ENCODE results near the gene JDP2.
"Not testable (repeated sequence)": the region's sequence is repeated elsewhere in the genome, so short reads cannot be mapped to it uniquely, and the experiment has no call there.

JDP2 gene

DNA sequence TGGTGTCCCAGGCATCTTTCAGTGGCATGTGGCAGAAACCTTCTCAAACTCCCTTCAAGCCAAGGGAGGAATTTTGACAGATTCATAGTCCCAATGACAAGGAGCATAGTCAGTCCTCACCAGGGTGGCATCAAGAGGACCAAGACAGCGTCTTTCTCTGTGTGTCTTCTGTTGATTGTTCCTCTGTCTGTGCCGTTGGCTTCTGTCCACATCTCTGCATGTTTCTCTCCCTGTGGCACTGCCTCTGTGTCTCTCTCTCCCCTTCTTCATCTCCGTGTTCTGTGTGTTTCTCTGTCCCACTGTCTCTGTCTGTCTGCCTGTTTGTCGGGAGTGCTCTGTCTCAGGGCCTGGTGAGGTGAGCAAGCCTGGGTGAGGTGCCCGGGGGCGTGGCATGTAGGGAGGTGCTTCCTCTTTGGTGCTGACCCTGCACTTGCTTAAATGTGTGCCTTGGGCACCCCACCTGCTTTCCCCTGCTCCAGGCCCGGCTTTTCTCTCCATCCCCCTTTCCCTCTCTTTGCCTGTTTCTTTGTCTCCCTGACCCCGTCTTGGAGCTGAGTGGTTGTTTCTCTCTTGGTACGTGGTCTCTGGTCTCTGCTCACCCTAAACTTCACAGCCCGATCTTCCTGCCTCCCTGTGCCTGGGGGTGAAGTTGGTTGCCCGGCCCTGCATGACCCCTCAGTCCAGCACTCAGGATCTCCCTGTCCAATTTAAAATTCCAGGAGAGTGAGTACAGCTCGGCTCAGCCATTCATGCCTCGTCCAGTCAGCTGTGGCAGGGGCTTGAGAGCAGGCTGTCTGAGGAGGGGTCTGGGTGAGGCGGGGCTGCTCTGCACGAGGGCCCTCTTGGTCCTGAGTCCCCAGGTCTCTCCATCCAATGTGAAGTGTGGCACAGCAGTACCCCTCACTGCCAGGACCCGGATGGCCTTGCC lies 28.5 kb downstream of the JDP2 start:
- no peak for DNase-seq (ENCODE audit: low read depth)

DNA sequence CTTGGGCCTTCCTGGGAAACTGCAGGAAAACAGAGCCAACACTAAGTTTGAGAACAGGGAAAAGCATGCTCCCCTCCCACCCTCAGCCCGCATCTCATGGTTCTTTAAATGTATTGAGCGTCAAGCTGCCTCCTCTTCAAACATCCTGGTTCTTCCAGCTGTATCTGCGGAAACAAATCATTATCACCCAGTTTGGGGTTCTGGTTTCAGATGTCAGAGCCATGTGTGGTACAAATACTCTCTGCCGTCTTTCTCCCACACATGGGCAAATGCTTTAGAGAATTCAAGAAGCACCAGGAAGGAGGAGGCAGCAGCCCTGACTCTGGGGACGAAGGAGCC lies 29.1 kb downstream of the JDP2 start:
- no peak for DNase-seq (ENCODE audit: low read depth)

DNA sequence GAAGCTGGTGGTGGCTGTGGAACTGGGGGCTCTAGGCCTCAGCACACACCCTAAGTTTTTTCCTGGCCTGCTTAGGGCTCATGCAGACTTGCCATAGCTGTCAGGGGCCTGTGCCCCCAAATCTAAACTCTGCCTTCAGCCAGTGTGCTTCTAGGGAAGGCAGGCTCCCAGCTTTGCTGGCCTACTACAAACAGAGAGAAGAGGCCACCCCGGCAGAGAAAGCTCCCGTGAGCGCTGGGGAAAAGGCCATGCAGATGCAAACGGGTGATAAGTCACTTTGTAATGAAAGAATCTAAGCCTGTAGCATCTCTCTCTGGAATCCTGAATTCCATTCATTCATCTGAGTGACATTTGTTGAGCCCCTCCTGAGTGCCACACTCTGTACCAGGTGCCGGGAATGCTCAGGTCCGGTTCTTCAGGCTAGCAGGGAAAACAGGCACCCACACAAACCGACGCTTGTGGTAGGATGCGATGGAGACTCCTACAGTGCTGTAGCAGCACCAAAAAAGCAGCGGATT lies 29.9 kb downstream of the JDP2 start:
- no peak for DNase-seq (ENCODE audit: low read depth)

DNA sequence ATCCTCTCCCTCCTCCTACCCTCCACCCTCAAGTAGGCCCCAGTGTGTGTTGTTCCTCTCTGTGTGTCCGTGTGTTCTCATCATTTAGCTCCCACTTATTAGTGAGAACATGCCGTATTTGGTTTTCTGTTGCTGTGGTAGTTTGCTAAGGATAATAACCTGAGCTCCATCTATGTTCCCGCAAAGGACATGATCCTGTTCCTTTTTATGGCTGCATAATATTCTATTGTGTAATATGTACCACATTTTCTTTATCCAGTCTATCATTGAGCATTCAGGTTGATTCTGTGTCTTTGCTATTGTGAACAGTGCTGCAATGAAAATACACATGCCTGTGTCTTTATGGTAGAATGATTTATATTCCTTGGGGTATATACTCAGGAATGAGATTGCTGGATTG lies 30.5 kb downstream of the JDP2 start:
- no peak for DNase-seq (ENCODE audit: low read depth)

DNA sequence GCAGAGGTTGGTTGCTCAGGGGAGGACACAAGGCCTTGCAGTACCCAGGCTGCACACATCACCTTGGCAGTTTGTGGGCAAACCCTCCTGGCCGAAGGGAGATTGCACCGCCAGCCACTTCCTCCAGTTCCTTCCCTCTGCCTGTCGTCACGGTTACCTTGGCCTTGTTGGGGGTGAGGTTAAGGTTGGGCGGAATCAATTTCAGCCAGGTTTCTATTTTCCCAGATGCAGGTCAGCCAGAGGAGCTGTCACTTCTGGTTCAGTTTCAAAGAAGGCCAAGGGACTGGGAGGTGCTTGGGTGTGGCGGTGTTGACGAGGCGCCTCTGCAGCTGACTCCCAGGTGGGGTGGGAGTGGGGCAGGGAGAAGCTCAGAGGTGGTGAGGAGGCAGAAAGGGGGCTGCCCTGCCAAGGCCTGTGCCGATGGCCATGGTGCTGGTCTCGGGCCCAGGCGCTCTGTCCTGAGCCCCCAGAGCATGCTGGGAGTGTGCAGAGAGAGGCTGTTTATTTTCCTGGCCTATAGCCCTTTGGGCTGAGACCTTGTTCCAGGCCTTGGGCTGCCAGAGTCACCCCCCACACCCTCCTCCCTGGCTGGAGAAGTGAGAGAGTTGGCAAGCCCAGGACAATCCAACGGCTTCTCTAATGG lies 31.4 kb downstream of the JDP2 start:
- no peak for DNase-seq (ENCODE audit: low read depth)

DNA sequence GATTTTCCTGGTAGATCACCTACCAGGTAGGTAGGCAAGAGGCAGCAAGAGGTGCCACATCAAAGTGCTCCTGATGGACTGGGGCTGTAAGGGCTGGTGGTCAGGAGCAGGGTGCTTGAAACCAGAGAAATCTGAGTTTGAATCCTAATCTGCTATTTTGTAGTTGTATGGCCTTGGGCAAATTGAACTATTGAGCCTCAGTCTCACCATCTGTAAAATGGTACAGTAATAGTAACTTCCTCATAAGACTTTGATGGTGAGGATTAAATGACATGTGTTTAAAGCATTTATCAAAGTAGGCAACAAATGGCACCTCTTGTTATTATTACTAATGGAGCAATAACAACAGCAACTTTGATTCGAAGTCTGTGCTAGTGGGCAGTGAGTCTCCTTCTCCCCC lies 32.0 kb downstream of the JDP2 start:
- no peak for DNase-seq (ENCODE audit: low read depth)

DNA sequence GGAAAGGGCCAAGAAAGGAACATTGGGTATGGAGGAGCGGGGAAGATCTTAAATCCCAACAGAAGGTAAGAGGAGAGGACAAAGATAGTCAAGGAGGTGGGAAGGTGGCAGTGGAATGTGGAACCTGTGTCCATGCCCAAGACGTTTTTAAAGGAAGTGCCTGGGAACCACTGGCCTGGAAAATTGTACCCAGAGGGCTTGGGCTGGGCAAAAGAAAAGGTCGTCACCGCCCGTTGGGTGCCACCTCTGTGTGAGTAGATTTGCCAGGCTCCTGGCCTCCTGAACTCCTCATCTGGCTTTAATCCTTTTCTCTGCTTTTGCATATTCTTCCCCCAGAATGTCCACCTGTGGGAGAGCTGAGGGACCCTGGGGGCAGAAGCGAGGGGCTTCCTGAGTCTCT lies 32.6 kb downstream of the JDP2 start:
- DNase-seq (ENCODE audit: low read depth): no peak

DNA sequence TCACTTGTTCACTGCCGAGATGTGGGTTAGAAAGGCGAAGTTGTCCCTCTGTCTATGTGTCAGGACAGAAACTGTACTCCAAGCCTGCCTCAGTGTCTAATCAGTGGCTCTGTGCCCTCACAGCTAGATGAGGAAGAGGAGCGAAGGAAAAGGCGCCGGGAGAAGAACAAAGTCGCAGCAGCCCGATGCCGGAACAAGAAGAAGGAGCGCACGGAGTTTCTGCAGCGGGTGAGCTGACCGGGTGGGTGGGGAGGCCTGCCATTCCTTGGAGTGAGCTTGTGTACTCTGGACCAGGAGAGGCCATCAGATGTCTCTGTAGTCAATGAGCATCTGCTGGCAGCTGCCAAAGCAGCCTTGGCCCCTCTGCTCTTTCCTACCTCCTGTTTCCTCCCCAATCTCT lies 33.5 kb downstream of the JDP2 start:
- no peak for DNase-seq (ENCODE audit: low read depth)

DNA sequence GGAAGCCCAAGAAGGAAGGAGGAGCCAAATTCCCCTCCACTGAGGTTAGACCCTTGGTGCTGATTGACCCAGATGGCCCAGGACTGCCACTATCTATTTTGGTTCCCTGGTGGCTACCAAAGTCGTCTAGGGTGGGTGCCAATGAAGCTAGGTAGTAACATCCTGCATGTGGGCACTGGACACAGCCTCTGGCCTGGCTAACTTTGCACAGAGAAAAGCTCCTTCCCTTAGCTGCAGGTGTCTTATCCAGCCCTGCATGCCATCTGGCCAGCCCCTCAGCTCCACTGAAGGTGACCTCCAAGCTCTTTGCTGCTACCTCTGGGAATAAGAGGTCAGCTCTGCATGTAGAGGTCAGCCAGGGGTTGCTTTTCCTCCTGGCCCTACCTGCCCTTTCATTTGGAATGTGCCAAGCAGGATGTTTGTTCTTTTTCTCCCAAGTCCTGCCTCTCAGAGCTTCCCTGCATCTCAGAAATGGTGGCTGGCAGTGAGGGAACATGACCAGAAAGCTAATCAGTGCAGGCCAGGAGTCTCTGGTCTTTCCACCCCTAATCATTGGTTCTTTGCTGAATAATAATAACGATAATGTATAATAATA lies 34.0 kb downstream of the JDP2 start:
- DNase-seq (ENCODE audit: low read depth): no peak

DNA sequence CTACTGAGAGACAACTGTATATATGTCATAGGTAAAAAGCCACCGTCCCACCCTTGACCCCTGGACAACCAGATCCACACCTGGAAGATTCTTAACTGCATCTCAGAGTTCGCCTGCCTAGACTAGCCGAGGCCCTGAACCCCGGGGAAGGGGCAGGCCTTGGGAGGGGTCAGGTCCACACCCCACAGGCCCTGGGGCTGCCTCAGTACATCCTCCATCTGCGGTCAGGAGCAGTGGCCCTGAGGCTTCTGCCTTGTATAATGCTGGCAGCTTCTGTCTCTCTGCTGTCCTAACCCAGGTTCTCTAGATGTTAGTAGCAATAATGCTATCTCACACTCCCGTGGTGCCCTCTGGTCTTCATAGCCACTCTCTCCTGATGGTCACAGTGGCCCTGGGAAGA lies 36.8 kb downstream of the JDP2 start:
- no peak for DNase-seq (ENCODE audit: low read depth)

DNA sequence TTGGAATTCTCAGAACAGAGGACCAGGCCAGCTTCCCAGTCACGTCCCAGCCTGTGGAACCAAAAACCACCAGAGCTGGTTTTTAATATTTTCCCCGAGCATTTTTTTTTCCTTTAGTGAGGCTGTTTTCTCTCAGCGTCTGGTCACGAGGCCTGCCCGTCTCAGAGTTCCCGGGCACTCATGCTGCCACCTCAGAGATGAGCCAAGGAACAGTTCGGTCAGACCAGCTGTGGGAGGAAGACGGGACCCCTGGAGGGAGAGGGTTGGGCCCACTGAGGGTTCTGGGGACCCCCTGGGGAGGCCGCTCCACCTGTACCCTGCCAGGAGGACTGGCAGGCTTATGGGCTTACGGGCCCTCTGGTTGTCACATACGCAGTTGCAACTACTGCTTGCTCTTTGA lies 39.9 kb downstream of the JDP2 start:
- no peak for DNase-seq (ENCODE audit: low read depth)

DNA sequence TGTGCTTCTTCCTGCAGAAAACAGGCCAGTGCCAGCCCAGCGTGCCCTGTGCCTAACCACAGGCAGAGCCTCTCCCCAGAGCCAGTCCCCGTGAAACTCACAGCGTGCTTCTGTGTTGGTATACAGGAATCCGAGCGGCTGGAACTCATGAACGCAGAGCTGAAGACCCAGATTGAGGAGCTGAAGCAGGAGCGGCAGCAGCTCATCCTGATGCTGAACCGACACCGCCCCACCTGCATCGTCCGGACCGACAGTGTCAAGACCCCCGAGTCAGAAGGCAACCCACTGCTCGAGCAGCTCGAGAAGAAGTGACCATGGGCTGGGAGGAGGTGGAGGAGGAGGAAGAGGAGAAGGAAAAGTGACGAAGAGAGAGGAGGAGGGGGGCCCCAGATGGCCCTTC lies 41.3 kb downstream of the JDP2 start:
- no peak for DNase-seq (ENCODE audit: low read depth)

DNA sequence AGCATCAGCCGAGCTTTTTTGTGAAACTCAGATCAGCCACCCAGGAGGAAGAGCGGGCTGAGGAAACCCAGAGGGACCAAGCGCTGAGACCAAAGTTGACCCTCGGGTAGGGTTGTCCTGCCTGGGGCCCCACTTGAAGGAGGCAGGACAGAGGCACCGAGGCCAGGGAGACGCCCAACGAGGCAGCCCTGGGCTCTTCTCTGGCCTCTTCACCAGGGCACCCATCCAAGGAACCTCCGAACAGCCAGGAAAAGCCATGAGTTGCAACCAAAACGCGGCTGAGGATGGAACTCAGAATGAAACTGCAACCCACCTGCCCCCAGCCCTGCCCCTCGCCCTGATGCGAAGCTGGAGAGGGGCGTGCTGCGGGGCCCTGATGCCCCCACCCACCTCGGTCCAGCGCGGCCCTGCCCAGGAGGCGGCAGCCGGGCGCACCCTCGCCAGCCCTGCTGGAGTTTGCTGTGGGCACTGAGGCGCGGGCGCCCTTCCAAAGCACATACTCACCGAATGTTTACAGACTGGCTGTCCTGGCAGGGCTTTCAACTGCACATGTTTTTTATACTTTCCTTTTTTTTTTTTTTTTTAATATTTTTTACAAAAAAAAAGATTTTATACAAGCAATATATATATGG lies 41.9 kb downstream of the JDP2 start:
- no peak for DNase-seq (ENCODE audit: low read depth)

DNA sequence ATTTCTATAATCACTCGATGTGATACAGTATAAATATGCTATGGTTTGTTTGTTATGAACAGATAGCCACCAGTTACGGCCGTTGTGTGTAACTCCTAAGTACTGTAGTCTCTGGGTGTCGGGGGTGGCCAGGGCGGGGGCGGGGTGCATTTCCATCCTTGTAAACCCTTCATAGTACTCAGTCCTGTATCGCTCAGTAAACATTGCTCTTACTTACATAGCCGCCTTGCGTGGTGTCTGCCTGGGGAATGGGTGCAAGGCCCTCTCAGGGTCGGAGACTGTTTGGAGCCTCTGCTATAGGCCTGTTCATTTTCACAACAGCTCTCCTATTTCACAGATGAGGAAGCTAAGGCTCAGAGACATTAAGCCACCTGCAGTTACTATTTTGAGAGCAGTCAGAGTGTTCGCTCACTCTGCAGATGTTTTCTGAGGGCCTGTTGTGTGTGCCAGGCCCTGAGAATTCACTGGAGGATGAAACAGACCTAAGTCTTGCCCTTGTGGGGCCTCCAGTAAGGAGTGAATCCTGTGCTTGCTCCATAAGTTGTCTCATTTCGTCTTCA lies 42.5 kb downstream of the JDP2 start:
- no peak for DNase-seq (ENCODE audit: low read depth)

DNA sequence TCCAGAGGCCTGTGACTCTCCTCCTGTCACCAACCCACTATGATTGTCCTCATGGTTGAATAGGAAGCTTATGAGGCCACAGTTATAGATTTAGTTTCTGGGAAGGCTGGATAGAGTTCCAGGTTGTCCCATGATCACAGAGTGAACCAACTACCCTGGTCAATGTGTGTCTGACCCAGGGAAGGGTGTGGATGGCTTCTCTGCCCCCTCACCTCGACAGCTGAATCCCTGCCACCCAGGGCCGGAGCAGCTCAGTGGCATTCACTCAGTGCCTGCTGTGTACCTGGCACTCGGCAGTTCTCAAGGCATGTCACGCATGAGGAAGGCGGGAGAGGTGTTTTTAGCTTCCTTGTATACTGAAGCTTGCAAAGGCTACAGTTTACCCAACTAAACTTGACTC lies 43.2 kb downstream of the JDP2 start:
- DNase-seq (ENCODE audit: low read depth): no peak

DNA sequence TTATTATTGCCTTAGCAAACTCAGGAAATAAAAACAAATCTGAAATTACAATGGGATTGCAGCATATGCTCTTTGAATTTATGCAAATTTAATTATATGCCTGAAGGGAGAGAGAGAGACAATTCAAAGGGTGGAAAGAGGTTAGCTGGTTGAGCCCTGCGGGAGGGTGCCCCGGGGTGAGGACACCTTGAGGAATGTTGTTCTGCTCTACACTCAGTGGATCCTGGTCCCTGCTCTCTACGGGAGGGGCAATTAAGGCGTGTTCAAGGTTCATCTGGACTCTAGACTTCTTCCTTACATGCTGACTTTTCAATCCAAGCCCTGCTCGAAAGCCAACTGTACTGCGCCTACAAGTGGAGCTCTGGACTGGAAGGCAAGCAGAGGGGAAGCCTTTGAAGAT lies 46.3 kb downstream of the JDP2 start:
- DNase-seq (ENCODE audit: low read depth): not testable (repeated sequence)

DNA sequence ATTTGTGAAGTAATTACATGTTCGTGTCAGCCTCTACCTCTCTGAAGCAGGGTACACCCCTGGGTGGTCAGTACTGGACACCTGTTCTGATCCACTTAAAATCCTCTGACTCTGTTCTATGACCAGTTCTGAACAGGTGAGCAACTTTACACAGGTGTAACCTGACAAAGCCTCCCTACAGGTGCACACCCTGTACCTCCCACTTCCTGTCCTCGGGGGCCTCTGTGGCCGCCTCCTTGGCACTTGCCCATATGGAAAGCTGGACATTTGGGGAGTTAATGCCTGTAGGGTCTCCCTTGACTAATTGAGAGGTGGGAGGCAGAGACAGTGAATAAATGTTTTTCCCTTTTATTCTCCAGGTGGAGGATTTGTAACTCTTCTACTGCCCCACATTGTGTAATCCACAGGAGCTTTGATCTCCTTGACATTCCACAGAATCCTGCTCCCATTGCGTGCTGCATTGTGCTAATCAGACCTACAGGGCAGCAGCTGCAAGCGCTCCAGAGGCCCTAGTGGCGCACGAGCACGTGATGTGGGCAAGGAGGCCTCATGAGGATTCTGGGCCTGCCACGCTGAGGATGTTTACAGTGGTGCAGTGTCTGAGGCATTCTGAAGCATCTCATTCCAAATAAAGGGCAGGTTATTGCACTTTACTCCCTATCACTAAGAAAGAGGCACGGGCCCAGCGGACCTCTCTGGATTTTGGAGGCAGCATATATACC lies 48.6 kb downstream of the JDP2 start:
- no peak for DNase-seq (ENCODE audit: low read depth)

DNA sequence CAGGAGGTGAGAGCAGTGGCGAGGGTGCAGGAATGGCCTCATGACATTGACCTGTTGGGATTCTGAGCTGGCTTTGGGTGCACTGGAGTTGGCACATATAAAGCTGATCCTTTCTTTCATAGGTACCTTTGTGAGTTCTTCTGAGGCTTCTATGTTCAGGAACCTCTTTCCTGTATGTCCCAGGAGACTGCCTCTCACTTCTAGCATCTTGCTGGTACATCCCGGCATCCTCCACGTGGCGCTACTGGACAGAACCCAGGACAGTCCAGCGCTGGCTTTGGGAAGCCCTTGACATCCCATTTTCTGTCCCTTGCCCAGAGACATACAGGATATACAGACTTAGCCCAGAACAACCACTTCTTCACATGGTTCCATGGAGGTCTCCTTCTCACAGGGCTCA lies 50.1 kb downstream of the JDP2 start:
- DNase-seq (ENCODE audit: low read depth): no peak

DNA sequence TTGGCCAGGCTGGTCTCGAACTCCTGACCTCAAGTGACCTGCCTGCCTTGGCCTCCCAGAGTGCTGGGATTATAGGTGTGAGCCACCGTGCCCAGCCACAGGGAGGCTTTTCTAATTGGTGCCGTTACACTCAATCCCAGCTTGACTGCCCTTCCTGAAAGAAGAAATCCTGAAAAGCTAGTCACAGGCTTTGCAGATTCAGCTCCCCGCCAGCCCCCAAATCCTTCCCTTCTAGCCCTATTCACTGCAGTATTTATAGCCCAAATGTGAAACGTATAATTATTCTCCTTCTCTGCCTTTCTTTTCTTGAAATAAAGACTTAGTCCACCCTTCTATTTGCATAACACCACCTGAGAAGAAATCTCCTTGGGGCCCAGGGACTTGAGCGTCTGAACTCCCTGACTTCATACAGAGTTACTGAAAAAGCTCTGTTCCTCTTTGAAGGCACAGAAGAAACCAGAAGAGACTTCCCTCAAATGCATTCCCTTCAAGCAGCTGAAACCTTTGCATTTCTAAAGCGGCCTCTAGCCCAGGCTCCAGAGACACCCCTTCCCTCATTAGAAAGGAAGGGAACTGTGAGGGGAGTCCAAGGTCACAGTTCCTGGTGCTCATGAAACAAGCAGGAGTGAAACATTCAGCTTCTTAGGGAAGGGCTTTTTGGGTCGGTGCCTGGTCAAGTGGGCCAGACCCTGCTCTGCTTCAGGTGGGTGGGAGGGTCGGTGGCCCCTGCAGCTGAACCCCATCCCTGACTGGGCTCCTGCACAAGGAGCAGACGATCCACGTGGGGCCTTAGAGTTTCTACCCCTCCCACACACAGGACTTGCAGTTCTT lies 52.2 kb downstream of the JDP2 start:
- DNase-seq (ENCODE audit: low read depth): no peak

DNA sequence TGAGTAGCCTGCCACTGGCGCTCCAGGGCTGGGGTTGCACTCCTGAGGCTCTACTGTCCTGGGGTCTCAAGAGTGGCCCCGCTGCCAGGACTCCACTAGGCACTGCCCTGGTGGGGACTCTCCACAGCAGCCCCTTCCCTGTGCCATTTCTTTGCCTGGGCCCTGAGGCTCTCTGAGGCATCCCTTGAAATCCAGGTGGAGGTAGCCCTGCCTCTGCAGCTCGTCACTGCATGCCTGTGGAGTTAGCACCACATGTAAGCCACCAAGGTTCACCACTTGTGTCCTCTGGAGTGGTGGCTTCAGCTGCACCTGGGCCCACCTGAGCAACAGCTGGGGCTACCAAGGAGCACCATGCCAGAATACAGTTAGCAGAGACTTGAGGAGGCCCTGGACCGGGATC lies 54.5 kb downstream of the JDP2 start:
- no peak for DNase-seq (ENCODE audit: low read depth)

All from stromal cell of bone marrow (primary cell).